Body of pancreas (tissue), 4 donors: Measurements from ENCODE around the gene INPP5J.
"Not testable (repeated sequence)": the region's sequence is repeated elsewhere in the genome, so short reads cannot be mapped to it uniquely, and the experiment has no call there.

ENCODE experiments used
- CTCF ChIP-seq, 7 experiments: fragments of 450-650 bp in 4 of 7; fragments of 200-600 bp in 3 of 7; sonication (generic) in 3 of 7; IDR thresholded peaks; one replicate each; pipeline ENCODE4 v1.5.1; 2016 to 2019; ENCODE audit warnings: antibody characterized with exemption in 7 of 7
- POLR2A ChIP-seq, 3 donors: fragments of 450-650 bp; IDR thresholded peaks; one replicate each; pipeline ENCODE4 v1.6.1; 2016; ENCODE audit warnings: antibody characterized with exemption in 3 of 3, mild to moderate bottlenecking in 2 of 3

- TF ChIP-seq CTCF, POLR2A (IDR thresholded peaks at IDR 0.05): not testable (repeated sequence)
Measured at GRCh38 chr22:31073545-31074145, 49.1 kb upstream of the INPP5J start.
